Measurements from ENCODE around the gene RCAN1.
"Not testable (repeated sequence)": the region's sequence is repeated elsewhere in the genome, so short reads cannot be mapped to it uniquely, and the experiment has no call there.

Gene RCAN1

GRCh38 chr21:34498623-34499022 lies 116.3 kb downstream of the RCAN1 start:
- ChIA-PET POLR2A (no interaction called here), CTCF (interaction anchor here (1.1 to 5.9 kb wide), 5 partner anchors 9 to 133 kb away, joined by 7 to 33 read pairs (median 26); no protein-coding TSS in a partner anchor)
- H3K4me3 ChIP-seq (ENCODE audit: low read depth, low read length), result no peak overlapping the region
- TF ChIP-seq CTCF (IDR thresholded peaks at IDR 0.05; ENCODE audit: insufficient read depth, low read length, missing control alignments), result no peak
- DNase-seq (ENCODE audit: low read depth, low spot score), result no peak

- CTCF ChIA-PET; POLR2A ChIA-PET; H3K4me3 ChIP-seq (ENCODE audit: low read depth, low read length); DNase-seq (ENCODE audit: low read depth, low spot score): not testable (repeated sequence)
Measured at GRCh38 chr21:34483854-34484253, 131.1 kb downstream of the RCAN1 start.

GRCh38 chr21:34483435-34483834 lies 131.5 kb downstream of the RCAN1 start:
- H3K4me3 ChIP-seq (ENCODE audit: low read depth, low read length); POLR2A ChIA-PET; DNase-seq (ENCODE audit: low read depth, low spot score); CTCF ChIA-PET: not testable (repeated sequence)

DNA sequence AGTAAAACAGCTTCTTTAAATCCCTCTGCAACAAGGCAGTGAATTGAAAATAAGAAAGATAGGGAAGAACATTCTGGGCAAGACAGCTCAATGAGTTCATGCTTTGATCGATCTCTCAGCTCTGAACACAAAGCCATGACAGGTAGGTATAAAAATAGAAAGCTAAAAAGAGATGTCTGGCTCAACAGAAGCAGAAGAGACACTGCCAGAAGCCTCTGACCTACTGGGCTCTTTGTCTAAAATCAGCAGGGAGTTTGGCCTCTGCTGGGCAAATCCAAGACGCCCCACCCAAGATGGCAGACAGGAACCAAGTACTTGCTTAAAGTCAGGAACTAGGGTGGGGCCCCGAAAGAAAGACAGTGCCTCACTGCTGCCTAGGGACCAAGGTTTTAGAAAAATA lies 147.6 kb downstream of the RCAN1 start:
- POLR2A ChIA-PET; H3K4me3 ChIP-seq (ENCODE audit: low read depth, low read length); DNase-seq (ENCODE audit: low read depth, low spot score); CTCF ChIA-PET: not testable (repeated sequence)

All from AG04449 (cell line).